Body of pancreas (tissue), 4 donors: ENCODE results near the gene KLHL7. TPM values are rescaled to one million over a fixed set of nuclear protein-coding genes. Genes with fewer than 3 reads are reported as not detected.

Experiments used
- ATAC-seq: fragments of 150-250 bp; one replicate; pipeline ENCODE4 v1.9.1; 2016
- DNase-seq, 4 donors: peaks; one replicate each; pipeline ENCODE4 v3.0.0-alpha.2; 2019
- H3K27ac ChIP-seq, 4 donors: fragments of 200-600 bp; sonication (generic); 1 replicate in 3 of 4; 2 replicates in 1 of 4; pipeline versions ENCODE4 v1.5.1 to v1.6.1; 2016 to 2019; ENCODE audit warnings: mild to moderate bottlenecking in 1 of 4, mixed read lengths in 1 of 4, moderate library complexity in 1 of 4
- H3K27me3 ChIP-seq, 2 donors: fragments of 200-600 bp; sonication (generic); one replicate each; pipeline ENCODE4 v1.6.0; 2016; ENCODE audit warnings: mild to moderate bottlenecking in 1 of 2
- H3K36me3 ChIP-seq, 2 donors: fragments of 200-600 bp; sonication (generic); replicated peaks in 1 of 2; 2 replicates each; pipeline ENCODE4 v1.5.1; 2016; ENCODE audit warnings: low read depth in 2 of 2; ENCODE audit not compliant: insufficient read depth in 1 of 2
- H3K4me1 ChIP-seq: fragments of 200-600 bp; sonication (generic); one replicate; pipeline ENCODE4 v1.6.0; 2016
- H3K4me3 ChIP-seq, 2 donors: fragments of 200-600 bp; sonication (generic); 1 replicate in 1 of 2; 2 replicates in 1 of 2; pipeline ENCODE4 v1.5.1; 2016 to 2019
- H3K9me3 ChIP-seq, 3 donors: fragments of 200-600 bp; sonication (generic); 1 replicate in 2 of 3; 2 replicates in 1 of 3; pipeline ENCODE4 v1.5.1; 2016
- CTCF ChIP-seq, 7 experiments: fragments of 450-650 bp in 4 of 7; fragments of 200-600 bp in 3 of 7; sonication (generic) in 3 of 7; IDR thresholded peaks; one replicate each; pipeline ENCODE4 v1.5.1; 2016 to 2019; ENCODE audit warnings: antibody characterized with exemption in 7 of 7
- POLR2A ChIP-seq, 3 donors: fragments of 450-650 bp; IDR thresholded peaks; one replicate each; pipeline ENCODE4 v1.6.1; 2016; ENCODE audit warnings: antibody characterized with exemption in 3 of 3, mild to moderate bottlenecking in 2 of 3
- WGBS, 2 donors: methylation state at CpG; one replicate each; pipeline ENCODE4 v1.1.5; 2017; 5-methylcytosine and 5-hydroxymethylcytosine counted together
- intact Hi-C: fragments of 100-400 bp; cut with DNase I; formaldehyde crosslinking; loops from one replicate; pipeline ENCODE4 v1.15.1; 2023
- total RNA-seq, 2 donors: library from RNA; depleted of rRNA; stranded (reverse); fragments of >200 nt; gene quantifications; one replicate each; pipeline ENCODE4 v1.1.0, GENCODE V29; 2016

KLHL7 gene
- 10 to 100 TPM; 18.2 to 65.3 TPM for total RNA-seq

- no peaks in the 10 kb centered on the region for H3K27me3 ChIP-seq
- ATAC-seq (peak; percentile 99), DNase-seq (peak; percentile 97 to 99 (median 97))
- no peaks in the 10 kb centered on the region for H3K36me3 ChIP-seq
- intact Hi-C loops: no loop called here
- peak within 1 kb of the TSS; percentile 94 to 97 for H3K4me3 ChIP-seq
- H3K4me1 ChIP-seq: peaks cover 34% of the 10 kb centered on the region
- TF ChIP-seq CTCF (IDR thresholded peaks at IDR 0.05): peak in 1 of 7 experiments; percentile 20
- TF ChIP-seq POLR2A (IDR thresholded peaks at IDR 0.05): peak; percentile 94 to 97 (median 97)
- H3K27ac ChIP-seq: peak within 1 kb of the TSS; percentile 89 to 97 (median 92)
- 0 to 1% methylated on average over 19 to 40 of the region's 40 CpGs for WGBS, 2 donors
- no peaks in the 10 kb centered on the region for H3K9me3 ChIP-seq
These were observed at the start of gene KLHL7 for GRCh38 chr7:23105644-23106056. Gene KLHL7, plus strand, starts transcription at chr7:23105785. Its CDS starts 242 bp downstream, at chr7:23106027.

- no peak for ATAC-seq
- H3K4me1 ChIP-seq: no peaks in the 10 kb centered on the region
- H3K4me3 ChIP-seq: no peak overlapping the region
- TF ChIP-seq POLR2A (IDR thresholded peaks at IDR 0.05): no peak
- TF ChIP-seq CTCF (IDR thresholded peaks at IDR 0.05): no peak
- WGBS, 2 donors: 35 to 46% methylated on average over 6 of the region's 6 CpGs
- intact Hi-C loops: no loop called here
- H3K36me3 ChIP-seq: no peaks in the 10 kb centered on the region
- no peak overlapping the region for H3K27ac ChIP-seq
- H3K27me3 ChIP-seq: no peaks in the 10 kb centered on the region
- H3K9me3 ChIP-seq: no peaks in the 10 kb centered on the region
- DNase-seq: no peak
These were observed 47.0 kb upstream of the KLHL7 start for GRCh38 chr7:23058408-23059096.

GRCh38 chr7:23061327-23061726 is 44.3 kb upstream of the KLHL7 start:
- DNase-seq (no peak), ATAC-seq (no peak)
- 73 to 85% methylated on average over 6 of the region's 6 CpGs for WGBS, 2 donors
- Histone ChIP-seq H3K27me3 (no peaks in the 10 kb centered on the region), H3K9me3 (no peaks in the 10 kb centered on the region), H3K4me3 (no peak overlapping the region), H3K36me3 (no peaks in the 10 kb centered on the region), H3K4me1 (no peaks in the 10 kb centered on the region), H3K27ac (no peak overlapping the region)
- intact Hi-C loops: loop anchor here (5.0 kb wide), 1 partner anchor 504 kb away; no protein-coding TSS in a partner anchor
- no peak for TF ChIP-seq POLR2A (IDR thresholded peaks at IDR 0.05)

- no peak for ATAC-seq
- H3K27ac ChIP-seq: no peak overlapping the region
- no peaks in the 10 kb centered on the region for H3K9me3 ChIP-seq
- no peak overlapping the region for H3K4me3 ChIP-seq
- no peaks in the 10 kb centered on the region for H3K4me1 ChIP-seq
- TF ChIP-seq CTCF (IDR thresholded peaks at IDR 0.05) (no peak), POLR2A (IDR thresholded peaks at IDR 0.05) (no peak)
- intact Hi-C loops: loop anchor here (5.0 kb wide), 1 partner anchor 505 kb away; no protein-coding TSS in a partner anchor
- DNase-seq: no peak
- 91% methylated on average over 7 of the region's 7 CpGs for WGBS, 2 donors
- no peaks in the 10 kb centered on the region for H3K36me3 ChIP-seq
- no peaks in the 10 kb centered on the region for H3K27me3 ChIP-seq
These were observed 43.1 kb upstream of the KLHL7 start for GRCh38 chr7:23062452-23062851.

- Histone ChIP-seq H3K4me1 (no peaks in the 10 kb centered on the region), H3K9me3 (no peaks in the 10 kb centered on the region), H3K4me3 (no peak overlapping the region), H3K27ac (no peak overlapping the region), H3K27me3 (no peaks in the 10 kb centered on the region), H3K36me3 (no peaks in the 10 kb centered on the region)
- no peak for DNase-seq
- ATAC-seq: no peak
- intact Hi-C loops: no loop called here
- 87 to 88% methylated on average over 1 of the region's 1 CpG for WGBS, 2 donors
- no peak for TF ChIP-seq POLR2A (IDR thresholded peaks at IDR 0.05)
- no peak for TF ChIP-seq CTCF (IDR thresholded peaks at IDR 0.05)
These were observed 39.6 kb upstream of the KLHL7 start for GRCh38 chr7:23065974-23066373.
